MCF 10A (cell line): Measurements from ENCODE around the gene PLA2G2C. TPM values are rescaled to one million over a fixed set of nuclear protein-coding genes. Genes with fewer than 3 reads are reported as not detected.

Experiments used
- BruUV-seq: library from RNA; stranded (reverse); fragments of 400-500 nt; replicated peaks from 2 replicates; lab custom pipeline; 2021; lab: Mats Ljungman, UMichigan
- CTCF ChIA-PET: fragments of 300-600 bp; sonication (Branson Sonifier 250); formaldehyde crosslinking; extraction: SDS; loops from one replicate; lab custom pipeline; 2021; ENCODE audit warnings: antibody characterized with exemption, inconsistent platforms; lab: Yijun Ruan, JAX
- POLR2A ChIA-PET: fragments of 300-600, 350-650 bp; sonication (Branson Sonifier 250); formaldehyde crosslinking; extraction: SDS; loops from one replicate; lab custom pipeline; 2020; ENCODE audit warnings: antibody characterized with exemption, inconsistent platforms; lab: Yijun Ruan, JAX
- DNase-seq: peaks from one replicate; pipeline ENCODE4 v3.0.0-alpha.2; 2018; ENCODE audit not compliant: unreplicated experiment
- H3K27ac Mint-ChIP-seq: one replicate; pipeline ENCODE4 v1.8.0; 2022; ENCODE audit warnings: mild to moderate bottlenecking, low read depth, mixed read lengths; ENCODE audit not compliant: unreplicated experiment
- H3K27me3 Mint-ChIP-seq: one replicate; pipeline ENCODE4 v1.8.0; 2022; ENCODE audit warnings: mixed read lengths; ENCODE audit not compliant: insufficient read depth, unreplicated experiment
- H3K36me3 Mint-ChIP-seq: one replicate; pipeline ENCODE4 v1.8.0; 2022; ENCODE audit warnings: mild to moderate bottlenecking, moderate library complexity, mixed read lengths; ENCODE audit not compliant: insufficient read depth, unreplicated experiment
- H3K4me1 Mint-ChIP-seq: one replicate; pipeline ENCODE4 v1.8.0; 2022; ENCODE audit warnings: mixed read lengths; ENCODE audit not compliant: insufficient read depth, unreplicated experiment
- H3K4me3 Mint-ChIP-seq: one replicate; pipeline ENCODE4 v1.8.0; 2022; ENCODE audit warnings: mild to moderate bottlenecking, moderate library complexity, mixed read lengths; ENCODE audit not compliant: unreplicated experiment
- H3K9me3 Mint-ChIP-seq: one replicate; pipeline ENCODE4 v1.8.0; 2022; ENCODE audit warnings: mixed read lengths; ENCODE audit not compliant: unreplicated experiment
- CTCF ChIP-seq: fragments of 200-600 bp; IDR thresholded peaks from one replicate; pipeline ENCODE4 v1.8.0; 2022; ENCODE audit warnings: antibody characterized with exemption, mild to moderate bottlenecking; ENCODE audit not compliant: unreplicated experiment
- intact Hi-C: fragments of 100-400 bp; cut with micrococcal nuclease; formaldehyde crosslinking; loops from 2 replicates; pipeline ENCODE4 v1.14.1; 2022
- total RNA-seq: library from RNA; stranded (reverse); gene quantifications from 2 replicates; pipeline ENCODE4 v1.2.3, GENCODE V29; 2022

The PLA2G2C gene
- total RNA-seq, 1 experiment from 2014 or later: not detected

- no peak overlapping the region for H3K27ac Mint-ChIP-seq
- H3K27me3 Mint-ChIP-seq: no peaks in the 10 kb centered on the region
- BruUV-seq: no TSS peak
- no peaks in the 10 kb centered on the region for H3K9me3 Mint-ChIP-seq
- peak; percentile 87 for DNase-seq
- TF ChIP-seq CTCF: peak; percentile 81
- no peak overlapping the region for H3K4me3 Mint-ChIP-seq
- H3K36me3 Mint-ChIP-seq: no peaks in the 10 kb centered on the region
- ChIA-PET POLR2A (interaction anchor here (0.6 to 0.8 kb wide), 4 partner anchors 271 to 882 kb away, joined by 3 read pairs; partner anchors contain the start of genes CAMK2N1 and MUL1), CTCF (interaction anchor here (0.6 to 4.4 kb wide), 53 partner anchors 8 to 1632 kb away, joined by 3 to 69 read pairs (median 4); no protein-coding TSS in a partner anchor)
- H3K4me1 Mint-ChIP-seq: peaks cover 27% of the 10 kb centered on the region
- intact Hi-C loops: loop anchor here (1.0 to 10.0 kb wide), 3 partner anchors 149 to 422 kb away; partner anchors contain the start of gene PINK1
These were observed 26.5 kb upstream of the PLA2G2C start for GRCh38 chr1:20212685-20213331.

- POLR2A ChIA-PET: interaction anchor here (0.6 to 0.9 kb wide), 2 partner anchors 422 to 881 kb away, joined by 3 to 5 read pairs; no protein-coding TSS in a partner anchor
- CTCF ChIA-PET: interaction anchor here (0.5 to 4.4 kb wide), 40 partner anchors 9 to 1631 kb away, joined by 3 to 69 read pairs (median 4); no protein-coding TSS in a partner anchor
- Mint-ChIP-seq H3K4me1 (peaks cover 27% of the 10 kb centered on the region), H3K27ac (no peak overlapping the region), H3K4me3 (no peak overlapping the region), H3K9me3 (no peaks in the 10 kb centered on the region), H3K27me3 (no peaks in the 10 kb centered on the region), H3K36me3 (no peaks in the 10 kb centered on the region)
- peak; percentile 48 for DNase-seq
- no TSS peak for BruUV-seq
- intact Hi-C loops: loop anchor here (1.0 to 10.0 kb wide), 3 partner anchors 150 to 423 kb away; partner anchors contain the start of gene PINK1
- no peak for TF ChIP-seq CTCF
These were observed 25.9 kb upstream of the PLA2G2C start for GRCh38 chr1:20212085-20212684.

GRCh38 chr1:20211511-20211931 is 25.2 kb upstream of the PLA2G2C start:
- Mint-ChIP-seq H3K4me1 (peaks cover 27% of the 10 kb centered on the region), H3K4me3 (no peak overlapping the region), H3K36me3 (no peaks in the 10 kb centered on the region), H3K9me3 (no peaks in the 10 kb centered on the region), H3K27me3 (no peaks in the 10 kb centered on the region), H3K27ac (peak overlapping the region; percentile 41)
- CTCF ChIA-PET: interaction anchor here (0.5 to 4.4 kb wide), 7 partner anchors 9 to 281 kb away, joined by 3 to 69 read pairs (median 7); no protein-coding TSS in a partner anchor
- intact Hi-C loops: loop anchor here (5.0 to 10.0 kb wide), 2 partner anchors 151 to 423 kb away; partner anchors contain the start of gene PINK1
- BruUV-seq: no TSS peak
- POLR2A ChIA-PET: interaction anchor here (0.9 to 1.7 kb wide), 2 partner anchors 283 to 422 kb away, joined by 3 to 5 read pairs; no protein-coding TSS in a partner anchor
- TF ChIP-seq CTCF: no peak
- peak; percentile 93 for DNase-seq
